HCT116 (cell line): Measurements from ENCODE around the gene PRSS53. TPM values are rescaled to one million over a fixed set of nuclear protein-coding genes. Genes with fewer than 3 reads are reported as not detected.

ENCODE experiments used
- ATAC-seq: fragments of 200-7000 bp; cut with Tn5 transposase; 2 replicates; pipeline ENCODE4 v1.9.1; 2020; ENCODE audit warnings: mild to moderate bottlenecking, moderate library complexity
- BruUV-seq: library from RNA; stranded (reverse); fragments of 400-500 nt; replicated peaks from 2 replicates; lab custom pipeline; 2021; lab: Mats Ljungman, UMichigan
- CTCF ChIA-PET: fragments of 300-600 bp; sonication (Branson Sonifier 250); formaldehyde crosslinking; loops from one replicate; lab custom pipeline; 2021; ENCODE audit warnings: antibody characterized with exemption; lab: Charles Lee
- POLR2A ChIA-PET: fragments of 300-600, 350-600 bp; sonication (Branson Sonifier 250); formaldehyde crosslinking; loops from one replicate; lab custom pipeline; 2021; ENCODE audit warnings: antibody characterized with exemption; lab: Charles Lee
- RAD21 ChIA-PET, 2 experiments: fragments of 300-600 bp; sonication (Branson Sonifier 250); formaldehyde crosslinking; loops; one replicate each; lab custom pipeline; 2023; ENCODE audit warnings: low total read pairs in 2 of 2; ENCODE audit not compliant: uncharacterized antibody in 2 of 2, unreplicated experiment in 2 of 2, low non-redundant PET in 1 of 2; lab: Charles Lee
- DNase-seq: peaks from one replicate; pipeline ENCODE4 v3.0.0-alpha.2; 2010; ENCODE audit warnings: low read depth, low spot score
- H2AFZ ChIP-seq: fragments of 200-600 bp; shearing (Covaris generic), sonication (generic); 2 replicates; pipeline ENCODE4 v1.6.1; 2017; ENCODE audit warnings: low read depth, mixed run types, mixed read lengths, antibody characterized with exemption, low read length; ENCODE audit not compliant: poor library complexity, severe bottlenecking
- H3K27ac ChIP-seq: 2 replicates; pipeline ENCODE4 v1.5.1; 2012; ENCODE audit warnings: low read depth, low read length
- H3K27me3 ChIP-seq: fragments of 200-600 bp; sonication (generic); 2 replicates; pipeline ENCODE4 v1.6.1; 2016; ENCODE audit warnings: mixed run types, low read length, mixed read lengths; ENCODE audit not compliant: insufficient read depth
- H3K36me3 ChIP-seq, 2 experiments: fragments of 200-500 bp in 1 of 2; fragments of 200-600 bp in 1 of 2; sonication (Bioruptor generic) in 1 of 2; sonication (generic) in 1 of 2; 2 replicates each; pipeline versions ENCODE4 v1.5.1 to v1.6.1; 2014 to 2016; ENCODE audit warnings: low read length in 2 of 2, inconsistent platforms in 1 of 2, mixed read lengths in 1 of 2, mixed run types in 1 of 2; ENCODE audit not compliant: insufficient read depth in 2 of 2, control insufficient read depth in 1 of 2
- H3K4me1 ChIP-seq, 2 experiments: fragments of 200-600 bp in 1 of 2; sonication (generic) in 1 of 2; 2 replicates each; pipeline versions ENCODE4 v1.5.1 to v1.6.1; 2012 to 2017; ENCODE audit warnings: low read length in 2 of 2, inconsistent platforms in 1 of 2, mild to moderate bottlenecking in 1 of 2, mixed read lengths in 1 of 2, mixed run types in 1 of 2, moderate library complexity in 1 of 2; ENCODE audit not compliant: insufficient read depth in 2 of 2, control insufficient read depth in 1 of 2
- H3K4me2 ChIP-seq: fragments of 200-600 bp; sonication (generic); 2 replicates; pipeline ENCODE4 v1.6.1; 2017; ENCODE audit warnings: mixed run types, low read length, mixed read lengths
- H3K4me3 ChIP-seq, 2 experiments: fragments of 200-600 bp in 1 of 2; sonication (generic) in 1 of 2; replicated peaks in 1 of 2; 2 replicates each; pipeline ENCODE4 v1.5.1; 2011 to 2016; ENCODE audit warnings: low read length in 2 of 2, control low read depth in 1 of 2, low read depth in 1 of 2, mild to moderate bottlenecking in 1 of 2, mixed read lengths in 1 of 2, mixed run types in 1 of 2
- H3K79me2 ChIP-seq: fragments of 200-600 bp; sonication (generic); 2 replicates; pipeline ENCODE4 v1.6.1; 2017; ENCODE audit warnings: mild to moderate bottlenecking, mixed run types, low read length, moderate library complexity, mixed read lengths; ENCODE audit not compliant: insufficient read depth
- H3K9ac ChIP-seq: fragments of 200-600 bp; sonication (generic); 2 replicates; pipeline ENCODE4 v1.6.1; 2016; ENCODE audit warnings: low read length, mixed read lengths
- H3K9me2 ChIP-seq: fragments of 200-600 bp; sonication (generic), shearing (Covaris generic); 2 replicates; pipeline ENCODE4 v1.6.1; 2017; ENCODE audit warnings: mixed run types, mild to moderate bottlenecking, moderate library complexity; ENCODE audit not compliant: insufficient read depth
- H3K9me3 ChIP-seq, 2 experiments: fragments of 200-500 bp in 1 of 2; fragments of 200-600 bp in 1 of 2; sonication (Bioruptor generic) in 1 of 2; sonication (generic) in 1 of 2; 2 replicates each; pipeline ENCODE4 v1.6.1; 2014 to 2017; ENCODE audit warnings: low read length in 2 of 2, mixed read lengths in 2 of 2, inconsistent platforms in 1 of 2, low read depth in 1 of 2, mild to moderate bottlenecking in 1 of 2, mixed run types in 1 of 2, moderate library complexity in 1 of 2; ENCODE audit not compliant: control insufficient read depth in 1 of 2, insufficient read depth in 1 of 2
- H4K20me1 ChIP-seq: fragments of 200-600 bp; sonication (generic), shearing (Covaris generic); 2 replicates; pipeline ENCODE4 v1.6.1; 2017; ENCODE audit warnings: mixed run types, mild to moderate bottlenecking, moderate library complexity; ENCODE audit not compliant: insufficient read depth
- CEBPB ChIP-seq: IDR thresholded peaks from 2 replicates; pipeline ENCODE4 v1.6.1; 2012; ENCODE audit warnings: low read depth
- ELF1 ChIP-seq: IDR thresholded peaks from 2 replicates; pipeline ENCODE4 v1.6.1; 2012; ENCODE audit warnings: low read depth, borderline replicate concordance
- EZH2 ChIP-seq: fragments of 200-600 bp; sonication (generic); IDR thresholded peaks from 2 replicates; pipeline ENCODE4 v1.6.1; 2017; ENCODE audit warnings: antibody characterized with exemption, mixed run types
- EZH2phosphoT487 ChIP-seq: fragments of 200-600 bp; IDR thresholded peaks from 2 replicates; pipeline ENCODE4 v1.6.1; 2018; ENCODE audit warnings: antibody characterized with exemption, borderline replicate concordance
- FOSL1 ChIP-seq: IDR thresholded peaks from 2 replicates; pipeline ENCODE4 v1.6.1; 2012; ENCODE audit warnings: low read depth
- JUND ChIP-seq: IDR thresholded peaks from 2 replicates; pipeline ENCODE4 v1.6.1; 2012
- POLR2A ChIP-seq: IDR thresholded peaks from 2 replicates; pipeline ENCODE4 v1.7.0; 2011; ENCODE audit warnings: borderline replicate concordance; ENCODE audit not compliant: insufficient read depth, insufficient read length; ENCODE audit errors: extremely low read depth
- SIN3A ChIP-seq: IDR thresholded peaks from 2 replicates; pipeline ENCODE4 v1.6.1; 2012; ENCODE audit warnings: low read depth
- SRF ChIP-seq: IDR thresholded peaks from 2 replicates; pipeline ENCODE4 v1.6.1; 2012; ENCODE audit warnings: low read depth
- TCF7L2 ChIP-seq: IDR thresholded peaks from 2 replicates; pipeline ENCODE4 v1.7.0; 2011; ENCODE audit warnings: borderline replicate concordance, inconsistent platforms; ENCODE audit not compliant: insufficient read depth, insufficient read length; ENCODE audit errors: extremely low read depth
- ZFX ChIP-seq: fragments of 450-650 bp; IDR thresholded peaks from 2 replicates; pipeline ENCODE4 v1.6.1; 2017
- ZNF274 ChIP-seq: fragments of 200-500 bp; sonication (Bioruptor generic); IDR thresholded peaks from 2 replicates; pipeline ENCODE4 v1.6.1; 2014; ENCODE audit warnings: mild to moderate bottlenecking, low read depth, low read length, inconsistent platforms
- intact Hi-C: fragments of 100-400 bp; cut with micrococcal nuclease; formaldehyde crosslinking; loops from 2 replicates; pipeline ENCODE4 v1.10.0; 2022
- total RNA-seq: library from RNA; stranded (reverse); gene quantifications from one replicate; pipeline ENCODE4 v1.2.1, GENCODE V29; 2021; ENCODE audit not compliant: unreplicated experiment
- TF ChIP-seq, protein P1 (sequence below): IDR thresholded peaks from 2 replicates; pipeline ENCODE4 v1.6.1; 2012
- TF ChIP-seq, protein P2 (sequence below): IDR thresholded peaks from 2 replicates; pipeline ENCODE4 v1.6.1; 2012; ENCODE audit warnings: low read depth
- TF ChIP-seq, protein P3 (sequence below): IDR thresholded peaks from 2 replicates; pipeline ENCODE4 v1.6.1; 2011; ENCODE audit warnings: mild to moderate bottlenecking, low read length, moderate library complexity; ENCODE audit not compliant: insufficient replicate concordance; ENCODE audit errors: extremely low read depth
- TF ChIP-seq, protein P4 (sequence below): IDR thresholded peaks from 2 replicates; pipeline ENCODE4 v1.6.1; 2012

The PRSS53 gene
- total RNA-seq, 1 experiment from 2014 or later, result 11.6 TPM

DNA sequence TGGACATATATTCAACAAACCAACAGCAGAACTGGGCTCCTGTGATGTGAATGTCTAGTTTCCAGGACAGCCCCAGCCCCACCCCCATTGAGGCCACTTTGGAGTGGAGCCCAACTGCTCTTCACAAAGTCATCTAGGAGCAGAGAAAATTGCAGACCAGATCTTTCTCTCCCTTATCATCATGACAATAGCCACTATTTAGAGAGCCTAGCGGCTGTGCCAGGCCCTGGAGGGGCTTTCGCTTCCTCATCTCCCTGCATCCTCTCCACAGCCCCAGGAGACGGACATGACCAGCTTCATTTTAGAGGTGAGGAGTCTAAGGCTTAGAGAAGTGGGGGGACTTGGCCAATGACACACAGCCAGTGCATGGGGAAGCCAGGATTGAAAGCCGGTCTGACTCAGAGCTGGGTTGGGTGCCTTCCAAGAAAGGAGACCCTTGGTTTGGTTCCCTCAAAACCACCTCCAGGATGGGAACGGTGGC is 45.4 kb upstream of the PRSS53 start (continued):
- TF ChIP-seq, protein P1, sequence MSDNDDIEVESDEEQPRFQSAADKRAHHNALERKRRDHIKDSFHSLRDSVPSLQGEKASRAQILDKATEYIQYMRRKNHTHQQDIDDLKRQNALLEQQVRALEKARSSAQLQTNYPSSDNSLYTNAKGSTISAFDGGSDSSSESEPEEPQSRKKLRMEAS, result no peak
- TF ChIP-seq, protein P2, sequence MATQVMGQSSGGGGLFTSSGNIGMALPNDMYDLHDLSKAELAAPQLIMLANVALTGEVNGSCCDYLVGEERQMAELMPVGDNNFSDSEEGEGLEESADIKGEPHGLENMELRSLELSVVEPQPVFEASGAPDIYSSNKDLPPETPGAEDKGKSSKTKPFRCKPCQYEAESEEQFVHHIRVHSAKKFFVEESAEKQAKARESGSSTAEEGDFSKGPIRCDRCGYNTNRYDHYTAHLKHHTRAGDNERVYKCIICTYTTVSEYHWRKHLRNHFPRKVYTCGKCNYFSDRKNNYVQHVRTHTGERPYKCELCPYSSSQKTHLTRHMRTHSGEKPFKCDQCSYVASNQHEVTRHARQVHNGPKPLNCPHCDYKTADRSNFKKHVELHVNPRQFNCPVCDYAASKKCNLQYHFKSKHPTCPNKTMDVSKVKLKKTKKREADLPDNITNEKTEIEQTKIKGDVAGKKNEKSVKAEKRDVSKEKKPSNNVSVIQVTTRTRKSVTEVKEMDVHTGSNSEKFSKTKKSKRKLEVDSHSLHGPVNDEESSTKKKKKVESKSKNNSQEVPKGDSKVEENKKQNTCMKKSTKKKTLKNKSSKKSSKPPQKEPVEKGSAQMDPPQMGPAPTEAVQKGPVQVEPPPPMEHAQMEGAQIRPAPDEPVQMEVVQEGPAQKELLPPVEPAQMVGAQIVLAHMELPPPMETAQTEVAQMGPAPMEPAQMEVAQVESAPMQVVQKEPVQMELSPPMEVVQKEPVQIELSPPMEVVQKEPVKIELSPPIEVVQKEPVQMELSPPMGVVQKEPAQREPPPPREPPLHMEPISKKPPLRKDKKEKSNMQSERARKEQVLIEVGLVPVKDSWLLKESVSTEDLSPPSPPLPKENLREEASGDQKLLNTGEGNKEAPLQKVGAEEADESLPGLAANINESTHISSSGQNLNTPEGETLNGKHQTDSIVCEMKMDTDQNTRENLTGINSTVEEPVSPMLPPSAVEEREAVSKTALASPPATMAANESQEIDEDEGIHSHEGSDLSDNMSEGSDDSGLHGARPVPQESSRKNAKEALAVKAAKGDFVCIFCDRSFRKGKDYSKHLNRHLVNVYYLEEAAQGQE, result no peak
- no peak for TF ChIP-seq CEBPB
- TF ChIP-seq, all 23 proteins: peak for 0

DNA sequence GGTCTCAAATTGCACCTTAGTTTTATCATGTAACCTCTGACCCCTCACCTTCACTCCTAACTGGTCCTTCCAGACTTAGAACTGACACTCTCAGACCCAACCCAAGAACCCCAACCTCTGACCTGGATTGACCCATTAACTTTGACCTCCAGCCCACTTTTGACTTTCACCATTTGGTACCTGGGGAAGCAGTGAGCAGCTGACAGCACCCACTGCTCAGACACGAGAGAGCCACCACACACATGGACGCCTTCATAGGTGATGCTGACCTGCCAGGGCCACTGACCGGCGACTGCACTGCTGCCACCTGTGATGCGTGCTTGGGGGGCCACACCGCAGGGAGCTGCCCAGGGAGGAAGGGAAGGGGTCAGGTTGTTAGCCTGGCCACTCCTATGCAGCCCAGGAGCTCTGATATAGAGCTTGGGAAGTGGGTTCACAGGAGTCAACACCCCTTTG is 44.3 kb upstream of the PRSS53 start:
- RAD21 ChIA-PET, result no interaction called here
- no peaks in the 10 kb centered on the region for H4K20me1 ChIP-seq
- no peak overlapping the region for H3K27ac ChIP-seq
- H3K9me3 ChIP-seq, result no peaks in the 10 kb centered on the region
- no peaks in the 10 kb centered on the region for H3K9me2 ChIP-seq
- H3K36me3 ChIP-seq, result peaks cover 8 to 14% of the 10 kb centered on the region in 2 experiments; a peak in 3 of 4 replicates
- no TSS peak for BruUV-seq
- DNase-seq, result no peak
- TF ChIP-seq ZFX, result no peak
- TF ChIP-seq, protein P3, sequence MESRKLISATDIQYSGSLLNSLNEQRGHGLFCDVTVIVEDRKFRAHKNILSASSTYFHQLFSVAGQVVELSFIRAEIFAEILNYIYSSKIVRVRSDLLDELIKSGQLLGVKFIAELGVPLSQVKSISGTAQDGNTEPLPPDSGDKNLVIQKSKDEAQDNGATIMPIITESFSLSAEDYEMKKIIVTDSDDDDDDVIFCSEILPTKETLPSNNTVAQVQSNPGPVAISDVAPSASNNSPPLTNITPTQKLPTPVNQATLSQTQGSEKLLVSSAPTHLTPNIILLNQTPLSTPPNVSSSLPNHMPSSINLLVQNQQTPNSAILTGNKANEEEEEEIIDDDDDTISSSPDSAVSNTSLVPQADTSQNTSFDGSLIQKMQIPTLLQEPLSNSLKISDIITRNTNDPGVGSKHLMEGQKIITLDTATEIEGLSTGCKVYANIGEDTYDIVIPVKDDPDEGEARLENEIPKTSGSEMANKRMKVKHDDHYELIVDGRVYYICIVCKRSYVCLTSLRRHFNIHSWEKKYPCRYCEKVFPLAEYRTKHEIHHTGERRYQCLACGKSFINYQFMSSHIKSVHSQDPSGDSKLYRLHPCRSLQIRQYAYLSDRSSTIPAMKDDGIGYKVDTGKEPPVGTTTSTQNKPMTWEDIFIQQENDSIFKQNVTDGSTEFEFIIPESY, result no peak
- no peak for TF ChIP-seq FOSL1
- TF ChIP-seq CEBPB, result no peak
- TF ChIP-seq ELF1, result no peak
- no peak for TF ChIP-seq POLR2A
- TF ChIP-seq TCF7L2, result no peak
- TF ChIP-seq SIN3A, result no peak
- no peak for TF ChIP-seq EZH2
- no peak for TF ChIP-seq JUND
- TF ChIP-seq, protein P4, sequence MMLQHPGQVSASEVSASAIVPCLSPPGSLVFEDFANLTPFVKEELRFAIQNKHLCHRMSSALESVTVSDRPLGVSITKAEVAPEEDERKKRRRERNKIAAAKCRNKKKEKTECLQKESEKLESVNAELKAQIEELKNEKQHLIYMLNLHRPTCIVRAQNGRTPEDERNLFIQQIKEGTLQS, result no peak
- TF ChIP-seq, protein P2, result no peak
- no peak for TF ChIP-seq EZH2phosphoT487
- no peak for TF ChIP-seq SRF
- TF ChIP-seq ZNF274, result no peak
- TF ChIP-seq, all 23 proteins: peak for 0
- Histone ChIP-seq H3K9ac (no peak overlapping the region), H3K79me2 (peaks cover 7% of the 10 kb centered on the region; the same call in 1 of the 2 replicates), H2AFZ (no peak overlapping the region), H3K4me3 (no peak overlapping the region), H3K27me3 (no peaks in the 10 kb centered on the region), H3K4me1 (peaks cover 34 to 51% of the 10 kb centered on the region in 2 experiments), H3K4me2 (no peak overlapping the region)
- ATAC-seq, result no peak
- CTCF ChIA-PET, result no interaction called here
- POLR2A ChIA-PET, result interaction anchor here (1.4 kb wide), 1 partner anchor 9 kb away, joined by 3 read pairs; no protein-coding TSS in a partner anchor
- intact Hi-C loops, result no loop called here
